Colonic mucosa (tissue), 4 donors: ENCODE results near the gene RAB28. TPM values are rescaled to one million over a fixed set of nuclear protein-coding genes. Genes with fewer than 3 reads are reported as not detected.

Source experiments
- DNase-seq: peaks from one replicate; pipeline ENCODE4 v3.0.0-alpha.2; 2020
- H3K27ac ChIP-seq: fragments of 200-600 bp; one replicate; pipeline ENCODE4 v1.8.0; 2021
- H3K27me3 ChIP-seq: fragments of 200-600 bp; one replicate; pipeline ENCODE4 v1.8.0; 2021
- H3K36me3 ChIP-seq: fragments of 200-600 bp; one replicate; pipeline ENCODE4 v1.8.0; 2021
- H3K4me1 ChIP-seq: fragments of 200-600 bp; one replicate; pipeline ENCODE4 v1.8.0; 2021; ENCODE audit warnings: mild to moderate bottlenecking
- H3K4me3 ChIP-seq: fragments of 200-600 bp; one replicate; pipeline ENCODE4 v1.8.0; 2021
- H3K9ac ChIP-seq, 2 donors: one replicate each; pipeline ENCODE4 v1.7.0; 2013; ENCODE audit warnings: control low read depth in 2 of 2, low read depth in 2 of 2, low read length in 2 of 2
- H3K9me3 ChIP-seq: fragments of 200-600 bp; one replicate; pipeline ENCODE4 v1.8.0; 2021
- CTCF ChIP-seq: fragments of 200-600 bp; IDR thresholded peaks from one replicate; pipeline ENCODE4 v1.8.0; 2022; ENCODE audit warnings: antibody characterized with exemption, mild to moderate bottlenecking
- intact Hi-C: fragments of 100-400 bp; cut with DNase I; formaldehyde crosslinking; loops from one replicate; pipeline ENCODE4 v1.14.1; 2022
- total RNA-seq, 2 donors: library from RNA; stranded (reverse); fragmentation: NEBNext Ultra II Directional in 1 of 2; extraction: Animal tissue kit (Norgen Biotek cat#: 25700) in 1 of 2; gene quantifications; one replicate each; pipeline ENCODE4 v1.2.1, GENCODE V29; 2021
- donor health status: healthy.
- donor health status: DM: no; HTN: no; CAD: no.
- donor health status: DM: no; HTN: no; CAD: no.

Gene RAB28
- total RNA-seq, 2 donors from 2014 or later, result 13.0 to 13.3 TPM

- Histone ChIP-seq H3K9ac (no peak overlapping the region), H3K27ac (no peak overlapping the region), H3K4me1 (no peaks in the 10 kb centered on the region), H3K4me3 (no peak overlapping the region), H3K27me3 (no peaks in the 10 kb centered on the region), H3K9me3 (no peaks in the 10 kb centered on the region), H3K36me3 (no peaks in the 10 kb centered on the region)
- DNase-seq, result no peak
- intact Hi-C loops, result no loop called here
- TF ChIP-seq CTCF, result no peak
These were observed 12.5 kb upstream of the RAB28 start for GRCh38 chr4:13496605-13497004.

GRCh38 chr4:13495753-13496152 is 11.6 kb upstream of the RAB28 start:
- no peaks in the 10 kb centered on the region for H3K27me3 ChIP-seq
- no peak overlapping the region for H3K9ac ChIP-seq
- no peak for DNase-seq
- H3K9me3 ChIP-seq, result no peaks in the 10 kb centered on the region
- no peak for TF ChIP-seq CTCF
- no peaks in the 10 kb centered on the region for H3K4me1 ChIP-seq
- intact Hi-C loops, result no loop called here
- H3K4me3 ChIP-seq, result no peak overlapping the region
- no peaks in the 10 kb centered on the region for H3K36me3 ChIP-seq
- no peak overlapping the region for H3K27ac ChIP-seq

DNA sequence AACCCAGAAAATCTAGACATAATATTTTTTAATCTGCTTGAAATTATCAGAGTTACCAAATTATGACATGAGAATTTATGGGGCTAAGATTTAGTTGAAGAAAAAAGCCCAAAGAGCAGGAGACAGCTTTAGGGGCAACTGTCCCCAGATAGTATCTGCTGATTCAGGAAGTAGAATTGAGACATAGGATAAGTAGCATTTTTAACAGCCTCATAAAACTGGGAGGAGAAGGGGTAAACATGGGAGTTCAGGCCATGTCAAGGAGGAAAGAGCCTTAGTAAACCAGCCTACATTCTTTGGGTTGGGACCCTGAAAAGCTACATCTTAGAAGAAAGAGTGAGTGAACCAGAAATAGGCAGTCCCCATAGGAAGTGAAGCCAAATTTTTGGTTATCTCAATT is 9.7 kb upstream of the RAB28 start:
- DNase-seq, result no peak
- Histone ChIP-seq H3K9me3 (no peaks in the 10 kb centered on the region), H3K27me3 (no peaks in the 10 kb centered on the region), H3K36me3 (no peaks in the 10 kb centered on the region), H3K27ac (no peak overlapping the region), H3K4me3 (no peak overlapping the region), H3K4me1 (no peaks in the 10 kb centered on the region), H3K9ac (no peak overlapping the region)
- intact Hi-C loops, result no loop called here
- no peak for TF ChIP-seq CTCF

DNA sequence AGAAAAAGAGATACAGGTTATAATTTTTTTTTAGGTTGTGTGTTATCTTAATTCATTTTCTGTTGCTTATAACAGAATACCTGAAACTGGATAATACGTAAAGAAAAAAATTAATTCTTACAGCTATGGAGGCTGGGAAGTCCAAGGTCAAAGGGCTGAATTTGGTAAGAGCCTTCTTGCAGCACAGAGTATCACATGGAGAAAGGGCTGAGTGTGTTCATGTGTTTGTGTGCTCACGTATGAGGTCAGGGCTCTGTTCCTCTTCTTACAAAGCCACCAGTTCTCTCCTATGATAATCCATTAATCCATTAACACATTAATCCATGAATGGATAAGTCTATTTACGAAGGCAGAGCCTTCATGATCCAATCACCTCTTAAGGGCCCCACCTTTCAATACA is 8.6 kb upstream of the RAB28 start:
- Histone ChIP-seq H3K9ac (no peak overlapping the region), H3K36me3 (no peaks in the 10 kb centered on the region), H3K27me3 (no peaks in the 10 kb centered on the region), H3K4me1 (no peaks in the 10 kb centered on the region), H3K27ac (no peak overlapping the region), H3K9me3 (no peaks in the 10 kb centered on the region), H3K4me3 (no peak overlapping the region)
- TF ChIP-seq CTCF, result no peak
- intact Hi-C loops, result no loop called here
- no peak for DNase-seq

DNA sequence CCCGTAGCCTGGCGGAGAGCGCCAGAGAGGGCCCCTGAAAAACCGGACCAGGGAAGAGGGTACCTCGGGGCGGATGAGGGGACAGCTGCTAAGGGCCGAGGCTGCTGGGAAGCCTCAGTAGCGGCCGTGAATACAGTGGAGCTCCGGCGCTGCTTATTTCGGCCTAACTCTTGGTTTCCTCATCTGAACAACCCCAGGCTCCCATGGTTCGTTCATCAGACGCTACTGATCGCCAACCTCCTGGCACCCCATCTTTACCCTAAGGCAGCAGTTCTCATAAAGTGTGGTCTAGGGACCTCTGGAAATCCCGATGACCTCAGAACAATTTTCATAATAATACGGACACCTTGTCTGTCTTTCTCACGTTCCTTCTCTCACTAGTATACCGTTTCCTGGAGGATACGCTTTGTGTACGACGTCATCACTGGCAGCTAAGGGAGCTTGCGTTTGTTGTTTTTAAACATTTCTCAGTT is 645 bp upstream of the RAB28 start:
- Histone ChIP-seq H3K27ac (peak overlapping the region; percentile 75), H3K4me3 (peak overlapping the region; percentile 75), H3K9ac (peak overlapping the region in 1 of 2 donors; percentile 29), H3K36me3 (no peaks in the 10 kb centered on the region), H3K4me1 (no peaks in the 10 kb centered on the region), H3K9me3 (no peaks in the 10 kb centered on the region), H3K27me3 (no peaks in the 10 kb centered on the region)
- TF ChIP-seq CTCF, result no peak
- DNase-seq, result no peak
- intact Hi-C loops, result loop anchor here (5.0 kb wide), 1 partner anchor 63 kb away; no protein-coding TSS in a partner anchor

GRCh38 chr4:13483768-13484121 is 395 bp downstream of the RAB28 start:
- intact Hi-C loops, result no loop called here
- no peak for TF ChIP-seq CTCF
- H3K36me3 ChIP-seq, result no peaks in the 10 kb centered on the region
- peak overlapping the region; percentile 75 for H3K27ac ChIP-seq
- peak overlapping the region; percentile 65 to 76 for H3K9ac ChIP-seq
- H3K27me3 ChIP-seq, result no peaks in the 10 kb centered on the region
- no peaks in the 10 kb centered on the region for H3K9me3 ChIP-seq
- no peaks in the 10 kb centered on the region for H3K4me1 ChIP-seq
- DNase-seq, result peak; percentile 56
- H3K4me3 ChIP-seq, result peak overlapping the region; percentile 75
